WTC11 (cell line): ENCODE results near the gene SRC.
A peak's percentile ranks its signal among the peaks of the same experiment; 100 is the strongest.

Experiments
- CTCF ChIP-seq: fragments of 200-600 bp; IDR thresholded peaks from 2 replicates; pipeline ENCODE4 v1.8.0; 2022; ENCODE audit warnings: antibody characterized with exemption
- E2F4 ChIP-seq: sonication (generic); formaldehyde crosslinking; IDR thresholded peaks from 2 replicates; pipeline ENCODE4 v1.8.1; 2022; ENCODE audit warnings: low read depth, mild to moderate bottlenecking, moderate library complexity, missing genetic modification reagents, borderline replicate concordance
- ERG ChIP-seq: fragments of 250-450 bp; sonication (Bioruptor Pico); IDR thresholded peaks from 2 replicates; pipeline ENCODE4 v1.8.0; 2021; ENCODE audit warnings: mild to moderate bottlenecking
- ESRRA ChIP-seq: sonication (generic); formaldehyde crosslinking; IDR thresholded peaks from 2 replicates; pipeline ENCODE4 v1.8.1; 2022; ENCODE audit warnings: mild to moderate bottlenecking, missing genetic modification reagents, borderline replicate concordance
- FOXP1 ChIP-seq: sonication (generic); formaldehyde crosslinking; IDR thresholded peaks from 2 replicates; pipeline ENCODE4 v1.8.0; 2022; ENCODE audit warnings: missing genetic modification reagents, mild to moderate bottlenecking, moderate library complexity, borderline replicate concordance
- NFE2L1 ChIP-seq: sonication (generic); formaldehyde crosslinking; IDR thresholded peaks from 2 replicates; pipeline ENCODE4 v1.8.1; 2023; ENCODE audit warnings: missing genetic modification reagents
- NFYB ChIP-seq: sonication (generic); formaldehyde crosslinking; conservative IDR thresholded peaks from 2 replicates; pipeline ENCODE4 v1.8.0; 2022; ENCODE audit warnings: low read depth, missing genetic modification reagents
- PRDM15 ChIP-seq: sonication (generic); formaldehyde crosslinking; IDR thresholded peaks from 2 replicates; pipeline ENCODE4 v1.8.0; 2022; ENCODE audit warnings: missing genetic modification reagents
- SMAD3 ChIP-seq: sonication (generic); formaldehyde crosslinking; IDR thresholded peaks from 2 replicates; pipeline ENCODE4 v1.8.0; 2022; ENCODE audit warnings: missing genetic modification reagents, mild to moderate bottlenecking, borderline replicate concordance
- SOX15 ChIP-seq: fragments of 250-450 bp; sonication (Bioruptor Pico); IDR thresholded peaks from 2 replicates; pipeline ENCODE4 v1.9.0; 2021; ENCODE audit warnings: mild to moderate bottlenecking
- TEAD1 ChIP-seq: sonication (generic); formaldehyde crosslinking; IDR thresholded peaks from 2 replicates; pipeline ENCODE4 v1.8.0; 2022; ENCODE audit warnings: mild to moderate bottlenecking, missing genetic modification reagents
- USF1 ChIP-seq: sonication (generic); formaldehyde crosslinking; IDR thresholded peaks from 2 replicates; pipeline ENCODE4 v1.8.0; 2022; ENCODE audit warnings: mild to moderate bottlenecking, missing genetic modification reagents
- ZNF138 ChIP-seq: sonication (generic); formaldehyde crosslinking; conservative IDR thresholded peaks from 2 replicates; pipeline ENCODE4 v1.8.1; 2022; ENCODE audit warnings: mild to moderate bottlenecking, moderate library complexity, missing genetic modification reagents
- ZNF263 ChIP-seq: sonication (generic); formaldehyde crosslinking; IDR thresholded peaks from 2 replicates; pipeline ENCODE4 v1.8.1; 2022; ENCODE audit warnings: low read depth, mild to moderate bottlenecking, moderate library complexity, missing genetic modification reagents

- no peak for TF ChIP-seq CTCF
- TF ChIP-seq ZNF263 (CRISPR knock-in tag) = no peak
- TF ChIP-seq NFYB (CRISPR knock-in tag) = no peak
- peak; percentile 97 for TF ChIP-seq FOXP1 (CRISPR knock-in tag)
- no peak for TF ChIP-seq PRDM15 (CRISPR knock-in tag)
- TF ChIP-seq ESRRA (CRISPR knock-in tag) = 0 out of 2 replicates have a peak, but pooled peaks have one; percentile 69
- TF ChIP-seq ZNF138 = no peak
- peak; percentile 70; the same call in 1 of the 2 replicates for TF ChIP-seq SMAD3 (CRISPR knock-in tag)
- TF ChIP-seq NFE2L1 (CRISPR knock-in tag) = peak; percentile 88; the same call in 1 of the 2 replicates
- no peak for TF ChIP-seq SOX15
- TF ChIP-seq ERG (CRISPR knock-in tag) = no peak
- TF ChIP-seq USF1 = no peak
- TF ChIP-seq E2F4 (CRISPR knock-in tag) = peak; percentile 69; the same call in 1 of the 2 replicates
- peak; percentile 83 for TF ChIP-seq TEAD1
Measured at GRCh38 chr20:37406010-37406998, 60.4 kb downstream of the SRC start.
